ENCODE results near the gene COL4A2.

The COL4A2 gene

DNA sequence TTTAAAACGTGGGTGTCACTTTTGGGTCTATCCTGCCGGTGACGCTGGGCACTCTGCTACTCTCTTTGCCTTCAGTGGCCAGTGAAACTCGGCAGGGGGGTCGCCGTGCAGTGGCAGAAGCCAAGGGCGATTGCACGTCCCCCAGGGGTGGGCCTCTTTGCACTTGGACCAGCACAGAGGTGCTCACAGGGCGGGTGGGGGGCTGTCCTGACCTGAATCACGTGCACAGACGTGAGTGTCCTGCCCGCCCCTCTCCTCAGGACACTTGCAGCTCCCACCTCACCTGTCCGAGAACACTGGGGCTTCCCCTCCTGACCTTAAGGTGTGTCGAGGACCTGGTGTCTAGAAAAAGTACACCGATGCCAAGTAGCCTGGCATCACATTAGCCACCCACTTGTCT, 16.3 kb upstream of the COL4A2 start:
- Histone ChIP-seq H3K27me3 (ENCODE audit: insufficient read depth, insufficient read length) (no peaks in the 10 kb centered on the region), H3K4me1 (ENCODE audit: insufficient read depth, insufficient read length) (no peaks in the 10 kb centered on the region), H3K36me3 (ENCODE audit: insufficient read depth, insufficient read length, low read length) (peaks cover 12% of the 10 kb centered on the region), H3K4me3 (ENCODE audit: insufficient read length, low read depth) (no peak overlapping the region), H3K9ac (ENCODE audit: insufficient read length, low read depth) (no peak overlapping the region), H3K9me3 (ENCODE audit: insufficient read depth, low read length) (no peaks in the 10 kb centered on the region; the same call in 1 of the 2 replicates)
- no peak for DNase-seq (ENCODE audit: low read depth, low spot score)
- no peak for TF ChIP-seq YY1 (IDR thresholded peaks at IDR 0.05; ENCODE audit: insufficient read depth, insufficient read length)
- TF ChIP-seq ZNF274 (IDR thresholded peaks at IDR 0.05; ENCODE audit: low read depth, low read length), result no peak
- TF ChIP-seq SUZ12 (IDR thresholded peaks at IDR 0.05; ENCODE audit: extremely low read depth, insufficient read depth, insufficient read length), result no peak

DNA sequence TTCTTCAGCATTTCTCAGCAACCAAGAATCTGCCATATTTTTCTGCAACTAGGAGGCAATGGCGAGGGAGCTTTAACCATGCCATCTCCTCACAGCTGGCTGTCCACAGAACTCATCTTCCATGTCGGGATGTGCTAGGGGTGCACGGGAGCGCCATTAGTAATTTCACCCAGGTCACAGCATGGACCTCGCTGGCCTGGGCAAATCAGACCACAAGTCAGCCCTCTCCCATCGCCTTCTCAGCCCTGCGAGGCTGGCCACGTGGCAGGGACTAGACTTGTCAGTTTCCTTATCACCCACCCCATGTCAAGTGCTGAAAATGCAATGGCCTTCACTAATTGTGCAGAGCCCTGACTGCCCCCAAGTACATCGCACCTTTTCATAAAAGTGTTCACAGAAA, 15.8 kb upstream of the COL4A2 start:
- Histone ChIP-seq H3K9me3 (ENCODE audit: insufficient read depth, low read length) (no peaks in the 10 kb centered on the region; the same call in 1 of the 2 replicates), H3K4me3 (ENCODE audit: insufficient read length, low read depth) (no peak overlapping the region), H3K36me3 (ENCODE audit: insufficient read depth, insufficient read length, low read length) (peaks cover 12% of the 10 kb centered on the region), H3K9ac (ENCODE audit: insufficient read length, low read depth) (no peak overlapping the region), H3K4me1 (ENCODE audit: insufficient read depth, insufficient read length) (no peaks in the 10 kb centered on the region), H3K27me3 (ENCODE audit: insufficient read depth, insufficient read length) (no peaks in the 10 kb centered on the region)
- DNase-seq (ENCODE audit: low read depth, low spot score), result no peak
- TF ChIP-seq SUZ12 (IDR thresholded peaks at IDR 0.05; ENCODE audit: extremely low read depth, insufficient read depth, insufficient read length), result no peak
- TF ChIP-seq ZNF274 (IDR thresholded peaks at IDR 0.05; ENCODE audit: low read depth, low read length), result no peak
- TF ChIP-seq YY1 (IDR thresholded peaks at IDR 0.05; ENCODE audit: insufficient read depth, insufficient read length), result no peak

DNA sequence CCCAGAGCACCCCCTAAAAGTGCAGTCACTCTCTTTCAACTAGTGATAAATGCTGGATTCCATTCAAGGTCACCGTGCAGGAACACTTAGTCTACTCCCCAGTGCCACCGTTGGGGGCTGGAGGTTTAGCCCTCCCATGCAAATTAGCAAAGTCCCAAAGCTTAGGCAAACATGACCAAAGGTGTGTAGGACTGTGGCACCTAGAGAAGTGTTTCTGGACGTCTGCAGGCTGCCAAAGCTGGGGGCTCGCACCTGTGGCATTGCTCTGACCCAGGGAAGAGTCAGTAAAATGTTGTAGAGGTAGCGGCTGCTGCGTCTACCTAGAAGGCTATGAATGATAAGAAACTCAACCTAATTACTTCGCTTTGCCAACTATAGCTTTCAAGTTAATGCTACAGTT, 14.0 kb upstream of the COL4A2 start:
- H3K27me3 ChIP-seq (ENCODE audit: insufficient read depth, insufficient read length), result no peaks in the 10 kb centered on the region
- TF ChIP-seq SUZ12 (IDR thresholded peaks at IDR 0.05; ENCODE audit: extremely low read depth, insufficient read depth, insufficient read length), result no peak
- no peak for TF ChIP-seq ZNF274 (IDR thresholded peaks at IDR 0.05; ENCODE audit: low read depth, low read length)
- TF ChIP-seq YY1 (IDR thresholded peaks at IDR 0.05; ENCODE audit: insufficient read depth, insufficient read length), result no peak
- no peaks in the 10 kb centered on the region for H3K4me1 ChIP-seq (ENCODE audit: insufficient read depth, insufficient read length)
- H3K36me3 ChIP-seq (ENCODE audit: insufficient read depth, insufficient read length, low read length), result peaks cover 12% of the 10 kb centered on the region
- no peak for DNase-seq (ENCODE audit: low read depth, low spot score)
- no peak overlapping the region for H3K4me3 ChIP-seq (ENCODE audit: insufficient read length, low read depth)
- H3K9ac ChIP-seq (ENCODE audit: insufficient read length, low read depth), result no peak overlapping the region
- H3K9me3 ChIP-seq (ENCODE audit: insufficient read depth, low read length), result no peaks in the 10 kb centered on the region; the same call in 1 of the 2 replicates

DNA sequence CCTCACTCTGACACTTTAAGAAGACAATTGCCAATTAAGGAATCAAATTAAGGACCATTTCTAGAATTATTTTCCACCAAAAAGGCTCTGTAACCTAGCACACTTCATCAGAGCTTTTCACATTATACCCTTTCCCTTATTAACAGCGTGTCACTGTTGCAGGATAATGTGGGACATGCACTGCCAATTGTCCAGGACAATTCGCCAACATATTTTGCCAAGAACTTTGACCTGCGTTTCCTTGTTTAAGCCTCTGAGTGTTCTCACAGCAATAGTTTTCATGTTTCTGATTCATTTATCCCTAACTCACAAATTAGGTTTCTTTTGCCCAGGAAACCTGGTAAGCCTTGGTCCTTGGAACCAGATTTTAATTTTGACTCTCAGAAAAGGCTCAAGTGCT, 13.4 kb upstream of the COL4A2 start:
- peaks cover 12% of the 10 kb centered on the region for H3K36me3 ChIP-seq (ENCODE audit: insufficient read depth, insufficient read length, low read length)

DNA sequence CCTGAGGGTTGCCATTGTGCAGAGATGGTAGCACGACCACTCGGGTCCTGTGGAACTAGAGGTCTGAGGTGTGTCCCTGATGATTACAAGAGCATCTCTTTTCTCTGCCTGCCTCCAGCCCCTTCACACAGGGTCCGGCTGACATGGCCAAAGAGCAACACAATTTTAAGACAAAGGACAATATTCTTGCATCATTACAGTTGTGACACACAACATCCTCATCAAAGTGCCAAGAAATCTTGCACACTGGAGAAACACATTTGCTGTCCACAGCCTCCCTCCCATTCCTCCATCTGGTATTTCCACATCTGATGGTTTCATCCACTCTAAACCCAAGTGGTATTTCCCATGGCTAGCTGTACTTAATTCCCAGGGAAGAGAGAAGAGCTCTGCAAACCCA, 12.9 kb upstream of the COL4A2 start:
- no peak for TF ChIP-seq YY1 (IDR thresholded peaks at IDR 0.05; ENCODE audit: insufficient read depth, insufficient read length)
- TF ChIP-seq ZNF274 (IDR thresholded peaks at IDR 0.05; ENCODE audit: low read depth, low read length), result no peak
- no peak for TF ChIP-seq SUZ12 (IDR thresholded peaks at IDR 0.05; ENCODE audit: extremely low read depth, insufficient read depth, insufficient read length)
- DNase-seq (ENCODE audit: low read depth, low spot score), result no peak

More for the DNA sequence above, 13.4 kb upstream of the COL4A2 start:
- H3K9me3 ChIP-seq (ENCODE audit: insufficient read depth, low read length), result no peaks in the 10 kb centered on the region; the same call in 1 of the 2 replicates
- H3K4me1 ChIP-seq (ENCODE audit: insufficient read depth, insufficient read length), result no peaks in the 10 kb centered on the region
- H3K4me3 ChIP-seq (ENCODE audit: insufficient read length, low read depth), result no peak overlapping the region
- DNase-seq (ENCODE audit: low read depth, low spot score), result no peak
- no peaks in the 10 kb centered on the region for H3K27me3 ChIP-seq (ENCODE audit: insufficient read depth, insufficient read length)
- TF ChIP-seq SUZ12 (IDR thresholded peaks at IDR 0.05; ENCODE audit: extremely low read depth, insufficient read depth, insufficient read length), result no peak
- no peak for TF ChIP-seq ZNF274 (IDR thresholded peaks at IDR 0.05; ENCODE audit: low read depth, low read length)
- no peak for TF ChIP-seq YY1 (IDR thresholded peaks at IDR 0.05; ENCODE audit: insufficient read depth, insufficient read length)
- H3K9ac ChIP-seq (ENCODE audit: insufficient read length, low read depth), result no peak overlapping the region

DNA sequence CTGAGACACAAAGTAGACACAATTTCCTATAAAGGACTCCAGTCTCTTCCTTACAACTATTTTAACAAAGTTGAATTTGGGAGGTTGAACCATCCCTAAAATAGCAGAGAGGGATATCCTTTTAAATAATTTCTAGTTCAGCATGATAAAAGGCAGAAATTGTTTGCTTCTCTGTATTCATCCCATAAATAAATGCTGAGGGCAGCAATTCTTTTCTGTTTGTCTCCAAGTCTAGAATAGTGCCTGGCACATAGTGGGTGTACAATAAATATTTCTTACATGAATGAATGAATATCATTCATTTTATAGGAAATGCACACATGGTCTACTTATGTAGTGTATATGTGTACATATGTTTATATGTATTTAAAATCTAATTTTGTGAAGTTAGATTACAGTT, 12.5 kb upstream of the COL4A2 start:
- H3K36me3 ChIP-seq (ENCODE audit: insufficient read depth, insufficient read length, low read length), result peaks cover 6% of the 10 kb centered on the region
- H3K27me3 ChIP-seq (ENCODE audit: insufficient read depth, insufficient read length), result no peaks in the 10 kb centered on the region
- no peak overlapping the region for H3K9ac ChIP-seq (ENCODE audit: insufficient read length, low read depth)
- TF ChIP-seq ZNF274 (IDR thresholded peaks at IDR 0.05; ENCODE audit: low read depth, low read length) (no peak), SUZ12 (IDR thresholded peaks at IDR 0.05; ENCODE audit: extremely low read depth, insufficient read depth, insufficient read length) (no peak), YY1 (IDR thresholded peaks at IDR 0.05; ENCODE audit: insufficient read depth, insufficient read length) (no peak)
- peaks cover 4% of the 10 kb centered on the region for H3K4me1 ChIP-seq (ENCODE audit: insufficient read depth, insufficient read length)
- DNase-seq (ENCODE audit: low read depth, low spot score), result no peak
- no peak overlapping the region for H3K4me3 ChIP-seq (ENCODE audit: insufficient read length, low read depth)
- H3K9me3 ChIP-seq (ENCODE audit: insufficient read depth, low read length), result no peaks in the 10 kb centered on the region; the same call in 1 of the 2 replicates

More for the DNA sequence above, 12.9 kb upstream of the COL4A2 start:
- no peaks in the 10 kb centered on the region; the same call in 1 of the 2 replicates for H3K9me3 ChIP-seq (ENCODE audit: insufficient read depth, low read length)
- H3K9ac ChIP-seq (ENCODE audit: insufficient read length, low read depth), result no peak overlapping the region
- peaks cover 9% of the 10 kb centered on the region for H3K36me3 ChIP-seq (ENCODE audit: insufficient read depth, insufficient read length, low read length)
- H3K4me3 ChIP-seq (ENCODE audit: insufficient read length, low read depth), result no peak overlapping the region
- H3K4me1 ChIP-seq (ENCODE audit: insufficient read depth, insufficient read length), result peaks cover 4% of the 10 kb centered on the region
- H3K27me3 ChIP-seq (ENCODE audit: insufficient read depth, insufficient read length), result no peaks in the 10 kb centered on the region

DNA sequence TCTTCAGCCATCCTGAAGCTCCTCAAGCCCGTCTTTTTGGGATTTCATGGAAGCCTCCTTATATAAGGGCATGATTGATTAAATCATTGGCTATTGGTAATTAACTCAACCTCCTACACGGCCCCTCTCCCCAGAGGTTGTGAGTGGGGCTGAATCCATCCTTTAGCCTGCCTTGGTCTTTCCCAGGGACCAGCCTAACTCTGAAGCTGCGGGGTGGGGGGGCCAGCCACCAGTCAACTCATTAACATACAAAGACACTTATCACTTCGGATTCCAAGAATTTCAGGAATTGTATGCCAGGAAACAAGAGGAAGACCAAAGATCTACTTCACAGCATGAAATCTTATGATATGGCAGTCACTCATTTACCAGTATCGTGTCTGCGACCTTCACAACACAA, 10.1 kb upstream of the COL4A2 start:
- no peak for TF ChIP-seq YY1 (IDR thresholded peaks at IDR 0.05; ENCODE audit: insufficient read depth, insufficient read length)
- TF ChIP-seq ZNF274 (IDR thresholded peaks at IDR 0.05; ENCODE audit: low read depth, low read length), result no peak
- TF ChIP-seq SUZ12 (IDR thresholded peaks at IDR 0.05; ENCODE audit: extremely low read depth, insufficient read depth, insufficient read length), result no peak
- Histone ChIP-seq H3K9ac (ENCODE audit: insufficient read length, low read depth) (no peak overlapping the region), H3K9me3 (ENCODE audit: insufficient read depth, low read length) (no peaks in the 10 kb centered on the region; the same call in 1 of the 2 replicates), H3K27me3 (ENCODE audit: insufficient read depth, insufficient read length) (no peaks in the 10 kb centered on the region), H3K36me3 (ENCODE audit: insufficient read depth, insufficient read length, low read length) (peaks cover 8% of the 10 kb centered on the region), H3K4me1 (ENCODE audit: insufficient read depth, insufficient read length) (peaks cover 4% of the 10 kb centered on the region), H3K4me3 (ENCODE audit: insufficient read length, low read depth) (no peak overlapping the region)
- DNase-seq (ENCODE audit: low read depth, low spot score), result no peak
